ENCODE results near the gene EPS8L2.
A peak's percentile ranks its signal among the peaks of the same experiment; 100 is the strongest.

Gene EPS8L2

DNA sequence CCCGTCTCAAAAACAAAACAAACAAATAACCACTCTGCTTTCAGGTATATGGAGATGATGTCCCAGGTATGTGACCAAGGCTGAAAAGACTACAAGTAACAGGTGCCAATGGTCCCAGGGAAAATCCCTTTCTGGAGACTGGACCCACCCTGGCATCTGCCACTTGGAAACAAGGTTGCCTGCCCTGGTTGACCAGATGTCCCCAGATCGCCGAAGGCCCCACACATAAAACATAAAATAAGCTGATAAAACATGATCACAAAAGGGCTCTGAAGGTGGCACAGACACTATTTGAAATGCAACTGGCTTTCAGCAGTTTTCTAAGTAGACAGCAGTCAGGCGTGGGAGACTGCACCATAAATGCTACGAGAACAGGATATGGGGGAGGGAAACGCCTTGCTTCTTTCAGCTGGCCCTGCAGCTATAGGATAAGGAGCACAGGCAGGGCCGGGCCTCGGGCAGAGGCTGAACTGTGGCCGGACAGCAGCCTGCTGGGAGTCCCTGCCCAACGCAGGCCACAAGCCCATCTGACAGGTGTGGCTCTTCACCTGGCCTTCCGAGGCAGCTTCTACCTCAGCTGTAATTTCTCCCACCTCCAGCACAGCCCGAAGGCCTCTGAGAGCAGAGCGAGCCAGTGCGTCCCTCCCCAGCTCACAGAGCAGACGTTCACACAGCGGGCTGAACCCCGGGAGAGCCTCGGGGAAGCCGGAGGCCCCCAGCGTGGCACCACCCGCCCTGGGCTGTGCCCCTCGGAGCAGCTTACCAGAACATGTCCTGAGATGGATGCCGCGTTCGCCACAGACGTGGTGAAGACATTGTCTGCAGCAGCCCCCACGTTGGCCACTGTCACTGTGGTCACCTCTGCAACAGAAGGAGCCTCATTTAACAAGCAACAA is 15.0 kb upstream of the EPS8L2 start:
- no peak for DNase-seq

DNA sequence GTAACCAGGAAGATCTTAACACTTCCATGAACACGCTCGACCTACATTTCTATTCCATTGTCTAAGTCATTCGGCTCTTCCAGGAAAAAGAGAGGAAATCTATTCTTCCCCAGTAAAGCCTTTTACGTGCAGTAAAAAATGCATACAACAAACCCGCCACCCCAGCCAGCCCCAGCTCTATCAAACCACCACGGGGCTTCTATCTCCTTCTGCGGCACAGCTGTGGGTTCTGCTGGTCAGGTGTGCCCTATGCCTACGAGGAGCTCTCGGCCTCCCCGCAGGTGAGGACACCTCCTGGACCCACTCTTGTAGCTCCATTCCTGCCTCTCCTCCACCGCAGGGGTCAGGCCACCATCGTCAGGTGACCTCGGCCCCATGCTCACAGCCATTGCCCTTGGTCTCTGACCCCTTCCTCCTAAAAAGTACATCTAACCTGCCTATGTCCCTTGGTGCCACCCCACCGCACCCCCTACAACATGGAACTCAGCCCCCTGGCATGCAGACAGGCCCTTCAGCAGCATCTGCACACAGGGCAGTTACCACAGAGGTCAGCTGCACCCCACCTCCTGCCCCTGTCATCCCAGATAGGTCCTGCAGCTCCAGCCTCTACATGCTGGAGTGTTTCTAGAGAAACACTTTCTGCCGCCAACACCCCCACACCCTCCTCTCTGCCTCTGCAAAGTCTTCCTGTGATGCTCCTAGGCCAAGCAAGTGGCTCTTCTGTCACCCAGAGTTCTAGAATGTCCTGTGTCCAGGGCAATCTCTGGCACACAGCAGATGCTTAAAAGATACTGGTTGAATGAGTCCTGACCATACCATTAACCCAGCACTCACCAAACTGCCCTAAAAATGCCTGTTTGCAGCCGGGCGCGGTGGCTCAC is 14.1 kb upstream of the EPS8L2 start:
- DNase-seq = no peak

DNA sequence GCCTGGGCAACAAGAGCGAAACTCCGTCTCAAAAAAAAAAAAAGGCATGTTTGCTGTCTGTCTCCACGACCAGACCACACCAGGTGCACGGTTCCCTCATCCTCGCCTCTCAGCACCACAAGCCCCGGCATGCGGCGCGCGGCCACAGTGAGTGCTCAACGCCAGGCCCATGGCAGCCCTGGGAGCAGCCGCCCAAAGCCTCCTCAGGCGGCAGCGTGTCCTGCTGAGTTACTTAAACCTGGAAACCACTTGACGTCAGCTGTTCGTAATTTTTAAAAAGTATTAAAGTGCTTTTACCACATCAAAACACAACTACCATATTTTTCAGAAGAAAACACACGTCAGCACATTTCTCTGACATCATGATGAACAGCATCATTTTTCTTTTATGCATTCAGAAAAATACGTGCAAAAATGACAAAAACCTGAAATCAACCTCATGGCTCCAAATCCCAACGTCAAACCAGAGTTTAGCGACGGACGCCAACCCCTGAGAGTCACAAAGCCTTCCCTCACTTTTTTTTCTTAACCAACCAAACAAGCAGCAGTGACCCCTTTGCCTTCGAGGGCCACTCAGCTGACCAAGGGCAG is 13.1 kb upstream of the EPS8L2 start:
- DNase-seq = no peak

DNA sequence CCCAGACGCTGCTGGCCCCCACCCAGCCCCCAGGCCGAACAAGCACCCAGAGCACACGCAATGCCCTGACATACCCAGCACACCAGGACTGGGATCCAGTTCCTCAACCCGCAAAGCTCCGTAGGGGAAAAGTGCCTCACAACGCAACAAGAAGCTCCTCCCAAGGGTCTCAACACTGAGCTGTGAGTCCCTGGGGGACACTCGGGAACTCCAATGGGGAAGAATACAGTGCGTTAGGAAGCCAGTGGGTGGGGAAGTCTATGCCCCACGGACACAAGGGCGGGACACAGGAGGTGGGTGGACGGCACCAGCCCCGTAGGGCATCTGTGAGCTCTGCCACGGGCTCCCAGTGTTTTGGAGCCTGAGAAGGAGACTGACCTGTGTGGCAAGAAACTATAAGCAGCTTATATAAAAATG is 12.6 kb upstream of the EPS8L2 start:
- no peak for DNase-seq

DNA sequence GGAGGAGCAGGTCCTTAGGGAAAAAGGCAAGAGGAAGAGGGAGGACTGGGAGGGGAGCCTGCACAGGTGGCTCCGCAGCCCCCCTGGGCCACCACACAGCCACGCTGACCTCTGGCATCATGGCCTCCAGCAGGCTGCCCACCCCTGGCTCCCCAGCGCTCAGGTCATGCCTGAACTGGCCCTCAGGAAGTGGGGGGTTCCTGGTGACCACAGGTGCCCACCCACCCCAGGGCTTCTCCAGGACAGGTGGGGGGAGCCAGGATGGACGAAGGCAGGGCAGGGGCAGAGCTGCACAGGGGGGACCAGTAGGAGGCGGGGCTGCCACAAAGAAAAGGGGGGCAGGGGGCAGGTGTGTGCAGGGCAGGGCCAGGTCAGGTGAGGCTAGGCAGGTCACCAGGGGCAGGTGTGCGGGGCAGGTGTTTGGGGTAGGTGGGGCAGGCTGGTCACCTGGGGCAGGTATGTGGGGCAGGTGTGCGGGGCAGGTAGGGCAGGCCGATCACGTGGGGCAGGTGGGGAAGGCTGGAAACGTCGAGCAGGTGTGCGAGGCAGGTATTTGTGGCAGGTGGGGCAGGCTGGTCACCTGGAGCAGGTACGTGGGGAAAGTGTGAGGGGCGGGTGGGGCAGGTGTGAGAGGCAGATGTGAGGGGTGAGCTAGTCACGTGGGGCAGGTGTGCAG is 12.0 kb upstream of the EPS8L2 start:
- DNase-seq = no peak

DNA sequence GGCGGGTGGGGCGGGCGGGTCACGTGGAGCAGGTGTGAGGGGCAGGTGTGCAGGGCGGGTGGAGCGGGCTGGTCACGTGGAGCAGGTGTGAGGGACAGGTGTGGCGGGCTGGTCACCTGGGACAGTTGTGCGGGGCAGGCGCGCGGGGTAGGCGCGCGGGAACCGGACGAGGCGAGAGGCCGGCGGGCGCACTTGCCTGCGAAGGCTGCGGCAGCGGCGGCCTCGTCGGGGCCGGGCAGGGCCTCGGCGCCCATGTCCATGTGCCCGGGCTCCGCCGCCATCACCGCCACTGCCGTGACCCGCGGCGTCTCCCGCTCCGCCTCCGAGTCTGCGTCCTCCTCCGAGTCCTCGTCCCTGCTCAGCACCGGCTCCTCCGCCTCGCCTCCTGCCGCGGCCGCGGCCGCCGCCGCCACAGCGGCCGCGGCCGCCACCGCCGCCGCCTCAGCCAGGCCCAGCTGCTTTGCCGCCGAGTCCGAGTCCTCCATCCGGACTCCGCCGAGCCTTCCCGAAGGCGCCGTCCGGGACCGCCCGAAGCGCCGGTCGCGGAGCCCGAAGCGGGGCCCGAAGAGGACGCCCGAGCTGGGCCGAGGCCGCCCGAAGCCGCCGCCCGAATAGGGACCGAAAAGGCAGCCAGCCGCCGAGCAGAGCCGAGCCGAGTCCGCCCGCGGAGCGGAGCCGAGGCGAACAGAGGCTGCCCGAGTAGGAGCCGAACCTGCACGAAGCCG is 11.3 kb upstream of the EPS8L2 start, which contains the start of gene DEAF1:
Gene DEAF1, minus strand, starts transcription at position 660 of the 725 bp plus-strand sequence. Its CDS starts 175 bp downstream, at position 485.
- DNase-seq = peak; percentile 99

DNA sequence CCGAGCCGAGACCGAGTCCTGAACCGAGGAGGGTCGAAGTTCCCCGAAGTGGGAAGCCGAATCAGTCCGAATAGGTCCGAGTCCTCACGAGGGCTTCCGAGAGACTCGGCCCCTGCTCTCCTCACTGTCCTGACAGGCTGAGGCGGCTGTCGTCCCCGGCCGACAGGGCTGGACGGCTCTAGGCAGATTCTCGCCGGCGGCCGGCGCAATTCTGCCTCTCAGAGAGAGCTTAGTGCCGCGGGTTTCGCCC is 10.8 kb upstream of the EPS8L2 start:
- no peak for DNase-seq

DNA sequence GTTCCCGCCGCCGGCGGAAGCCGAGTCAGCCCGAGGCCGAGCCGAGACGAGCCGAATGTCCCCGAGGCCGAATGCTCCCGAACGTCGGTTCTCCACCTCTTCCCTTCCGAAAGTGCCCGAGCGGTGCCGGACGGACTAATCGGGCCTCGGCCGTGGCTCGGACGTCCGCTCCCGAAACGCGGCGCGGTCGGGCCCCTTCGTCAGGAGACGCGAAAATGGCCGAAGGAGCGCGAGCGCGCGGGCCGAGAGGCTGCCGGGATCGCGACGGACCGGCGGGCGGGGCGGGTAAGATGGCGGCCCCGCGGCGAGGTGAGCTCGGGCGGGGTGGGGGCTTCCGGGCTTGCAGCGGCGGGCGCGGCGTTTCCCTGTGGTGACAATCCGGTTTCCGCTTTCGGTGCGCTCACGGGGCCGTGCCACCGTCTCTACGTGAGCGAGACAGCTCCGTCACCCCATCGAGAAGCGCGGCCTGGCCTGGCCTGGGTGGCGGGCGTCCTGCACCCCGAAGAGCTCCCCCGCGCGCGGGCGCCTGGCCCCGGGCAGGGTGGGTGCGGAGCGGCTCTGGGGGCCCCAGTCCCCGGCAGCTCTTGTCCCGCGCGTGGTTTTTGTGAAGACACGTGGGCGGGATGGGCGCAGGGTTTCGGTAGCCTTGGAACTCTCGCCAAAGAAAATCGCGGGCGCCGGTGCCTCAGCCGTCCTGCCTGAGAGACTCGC is 10.3 kb upstream of the EPS8L2 start, which contains the start of gene TMEM80:
Gene TMEM80, plus strand, starts transcription at position 279 of the 711 bp plus-strand sequence. Its CDS starts 12 bp downstream, at position 291.
- DNase-seq = peak; percentile 97

DNA sequence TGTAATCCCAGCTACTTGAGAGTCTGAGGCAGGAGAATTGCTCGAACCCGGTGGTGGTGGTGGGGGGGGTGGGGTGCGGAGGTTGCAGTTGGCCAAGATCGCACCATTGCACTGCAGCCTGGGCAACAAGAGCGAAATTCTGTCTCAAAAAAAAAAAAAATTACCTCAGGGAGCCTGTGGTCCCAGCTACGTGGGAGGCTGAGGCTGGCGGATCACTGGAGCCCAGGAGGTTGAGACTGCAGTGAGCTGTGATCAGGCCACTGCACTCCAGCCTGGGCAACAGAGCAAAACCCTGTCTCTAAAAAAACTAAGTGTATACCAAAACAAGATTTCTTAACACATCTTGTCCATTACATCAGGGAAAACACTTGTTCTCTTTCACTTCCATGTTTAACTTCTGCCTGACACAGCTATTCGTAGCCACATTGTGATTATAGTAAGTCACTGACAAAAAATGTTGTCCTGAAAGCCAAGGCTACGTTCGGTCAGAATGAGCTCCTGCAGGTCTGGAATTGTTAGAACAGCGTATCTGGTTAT is 9.0 kb upstream of the EPS8L2 start:
- no peak for DNase-seq

DNA sequence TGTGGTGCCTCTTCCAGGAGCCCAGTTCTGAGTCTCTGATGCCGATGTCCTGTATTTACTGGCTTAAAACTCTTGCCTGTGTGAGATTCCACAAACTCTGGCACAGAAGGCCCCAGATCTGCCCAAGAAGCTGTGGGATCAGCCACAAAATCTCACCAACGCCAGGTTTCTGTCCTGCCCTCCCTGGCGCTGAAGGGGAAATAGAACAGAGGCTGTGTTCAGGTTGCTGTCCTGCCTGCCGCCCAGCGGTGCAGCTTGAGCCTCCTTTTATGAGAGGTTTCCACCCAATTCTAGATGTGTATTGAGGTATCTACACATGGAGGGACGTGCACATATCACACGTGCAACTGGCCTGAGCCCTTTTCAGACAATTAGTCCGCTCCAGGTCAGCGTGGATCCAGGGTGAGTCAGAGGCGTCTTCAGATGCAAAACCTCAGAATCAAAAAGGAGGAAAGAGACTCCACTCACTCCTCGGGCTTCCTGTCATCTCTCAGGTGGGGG is 8.2 kb upstream of the EPS8L2 start:
- DNase-seq = no peak

DNA sequence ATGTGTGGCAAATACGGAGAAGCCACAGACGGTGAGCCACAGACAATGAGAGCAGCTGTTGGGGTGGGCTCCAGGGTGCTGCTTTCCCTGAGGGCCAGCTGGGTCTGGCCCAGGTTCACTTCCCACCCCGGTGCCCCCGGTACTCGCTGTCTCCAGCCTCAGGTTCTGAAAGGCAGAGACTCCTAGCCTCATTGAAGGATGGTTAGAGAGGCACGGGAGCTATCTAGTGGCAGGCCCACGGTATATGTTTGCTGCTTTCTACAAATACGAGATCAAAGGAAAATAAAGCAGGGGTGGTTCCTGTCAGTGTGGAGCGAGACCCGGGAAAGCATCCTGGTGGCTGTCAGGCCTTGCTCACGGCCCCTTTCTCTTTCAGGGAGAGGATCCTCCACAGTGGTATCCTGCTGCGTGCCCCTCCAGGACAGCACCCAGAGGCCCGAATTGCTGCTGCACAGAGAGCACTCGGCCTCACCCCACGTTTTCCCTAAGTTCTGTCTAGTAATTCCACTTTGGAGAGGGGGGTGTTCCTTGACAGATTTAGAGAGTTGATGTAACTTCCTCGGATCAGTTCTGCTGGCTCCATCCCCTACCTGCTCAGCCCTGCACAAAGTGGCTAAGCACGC is 7.4 kb upstream of the EPS8L2 start:
- DNase-seq = no peak

DNA sequence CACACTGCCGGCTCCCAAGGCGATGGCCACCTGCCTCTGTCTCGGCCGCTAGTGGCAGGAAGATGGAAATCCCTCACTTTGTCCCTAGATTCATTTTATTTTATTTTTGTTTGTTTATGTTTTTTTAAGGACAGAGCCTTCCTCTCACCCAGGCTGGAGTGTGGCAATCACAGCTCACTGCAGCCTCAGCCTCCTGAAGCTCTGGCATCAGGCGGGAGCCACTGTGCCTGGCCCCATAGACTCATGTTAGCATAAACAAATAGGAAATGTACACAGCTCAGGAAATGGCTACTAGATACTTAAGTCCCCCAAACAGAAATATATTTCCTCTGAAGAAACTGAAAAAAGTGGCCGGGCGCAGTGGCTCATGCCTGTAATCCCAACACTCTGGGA is 6.9 kb upstream of the EPS8L2 start:
- DNase-seq = no peak

DNA sequence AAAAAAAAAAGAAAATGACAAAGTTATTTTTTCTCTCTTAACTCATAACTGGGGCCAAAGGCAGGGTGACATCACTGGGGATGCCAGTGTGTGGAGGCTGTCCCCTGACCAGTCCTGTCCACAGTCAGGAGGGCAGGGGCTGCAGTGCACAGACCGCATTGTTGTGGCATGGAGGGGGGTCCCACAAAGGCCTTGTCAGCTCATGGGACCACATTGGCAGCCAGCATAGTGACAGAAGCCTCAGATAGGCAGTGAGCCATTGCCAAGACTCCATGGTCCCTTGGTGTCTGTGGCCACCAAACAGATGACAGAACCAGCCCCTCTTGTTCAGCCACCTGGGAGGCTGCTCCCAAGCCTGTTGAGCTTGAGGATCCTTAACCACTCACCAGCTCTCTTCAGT is 6.3 kb upstream of the EPS8L2 start:
- DNase-seq = no peak

DNA sequence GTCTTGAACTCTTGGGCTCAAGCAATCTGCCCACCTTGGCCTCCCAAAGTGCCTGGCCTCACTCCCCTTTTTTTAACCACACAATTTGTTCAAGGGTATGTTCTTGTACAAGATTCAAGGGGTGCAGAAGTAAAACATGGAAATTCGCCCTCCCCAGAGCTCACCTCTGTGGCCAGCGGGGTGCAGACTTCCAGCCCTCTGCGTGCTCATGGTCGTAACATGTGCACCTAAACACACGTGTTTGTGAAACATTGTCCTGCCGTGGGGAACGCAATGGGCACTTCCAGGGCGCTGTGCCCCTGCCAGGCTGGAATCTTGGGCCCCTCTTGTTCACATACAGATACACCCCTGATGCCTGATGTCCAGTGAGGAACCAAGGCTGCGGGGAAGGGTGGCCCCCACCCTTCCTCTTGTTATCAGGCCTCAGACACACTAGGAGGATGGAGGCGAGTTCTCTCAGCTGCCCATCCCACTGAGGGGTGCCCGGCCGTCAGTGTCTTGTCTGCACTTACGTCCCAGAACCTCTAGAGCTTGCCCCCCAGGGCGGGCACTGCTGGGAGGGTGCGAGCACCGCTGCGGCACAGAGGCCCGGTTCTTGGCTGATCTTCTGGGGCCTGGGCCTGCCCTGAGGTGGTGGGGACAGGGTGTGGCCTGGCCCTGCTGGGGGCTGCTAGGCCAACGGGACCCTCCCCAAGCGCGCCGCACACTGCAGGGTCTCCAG is 4.1 kb upstream of the EPS8L2 start:
- DNase-seq = no peak

DNA sequence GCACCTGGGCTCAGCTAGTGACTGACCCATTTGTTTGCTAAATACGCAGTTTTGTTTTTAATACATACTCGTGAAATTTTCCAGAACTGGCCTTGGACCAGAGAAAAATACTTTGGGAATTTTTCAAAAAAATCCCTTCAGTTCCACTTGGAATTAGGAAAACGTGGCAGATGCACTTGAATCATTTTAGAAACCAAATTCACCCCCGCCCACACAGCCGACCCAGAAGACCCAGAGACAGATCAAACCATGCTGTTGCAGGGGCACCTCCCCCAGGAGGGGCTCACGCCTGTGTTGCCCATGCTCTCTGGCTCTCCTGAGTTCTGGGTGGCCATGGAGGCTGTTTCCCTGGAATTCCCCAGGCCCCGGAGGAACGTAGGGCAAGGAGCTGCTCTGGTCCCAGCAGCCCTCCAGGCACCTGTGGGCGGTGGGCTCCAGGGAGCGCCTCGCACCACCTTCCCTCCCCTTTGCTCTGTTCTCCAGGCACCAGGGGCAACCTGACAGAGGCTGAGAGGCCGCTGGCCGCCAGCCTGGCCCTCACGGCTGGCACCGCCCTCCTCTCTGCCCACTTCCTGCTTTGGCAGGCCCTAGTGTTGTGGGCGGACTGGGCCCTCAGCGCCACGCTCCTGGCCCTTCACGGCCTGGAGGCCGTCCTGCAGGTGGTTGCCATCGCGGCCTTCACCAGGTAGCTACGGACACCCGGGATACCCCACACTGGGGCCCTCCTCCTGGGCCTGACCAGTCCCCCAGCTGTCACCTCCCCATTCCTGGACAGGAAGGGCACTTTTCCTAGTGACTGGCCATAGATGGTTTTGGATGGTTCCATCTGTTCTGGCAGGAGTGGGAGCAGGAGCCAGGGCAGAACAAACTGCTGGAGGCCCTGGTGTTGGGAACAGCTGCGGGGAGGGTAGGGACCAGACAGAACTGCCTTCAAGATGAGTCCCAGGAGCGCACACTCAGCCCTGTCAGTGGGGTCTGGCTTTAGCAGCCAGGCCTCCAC is 3.3 kb upstream of the EPS8L2 start:
- DNase-seq = no peak

DNA sequence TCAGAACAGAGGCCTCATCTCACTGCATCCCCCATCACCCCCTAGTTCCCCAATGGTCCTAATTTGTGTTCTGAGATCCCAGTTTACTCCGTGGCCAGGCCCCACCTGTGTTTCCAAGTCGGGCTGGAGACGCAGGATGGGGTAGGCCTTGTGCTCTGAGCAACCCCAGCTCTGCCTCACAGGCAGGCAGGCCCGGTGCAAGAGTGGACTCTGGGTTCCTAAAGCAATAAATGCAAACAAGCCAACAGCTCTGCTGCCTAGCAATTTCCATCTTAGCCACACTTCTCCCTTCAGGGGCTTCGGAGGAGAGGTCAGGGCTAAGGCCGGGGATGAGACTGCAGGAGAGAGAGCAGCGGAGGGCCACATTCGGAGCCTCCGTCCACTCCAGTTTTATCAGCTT is 2.5 kb upstream of the EPS8L2 start:
- DNase-seq = no peak

DNA sequence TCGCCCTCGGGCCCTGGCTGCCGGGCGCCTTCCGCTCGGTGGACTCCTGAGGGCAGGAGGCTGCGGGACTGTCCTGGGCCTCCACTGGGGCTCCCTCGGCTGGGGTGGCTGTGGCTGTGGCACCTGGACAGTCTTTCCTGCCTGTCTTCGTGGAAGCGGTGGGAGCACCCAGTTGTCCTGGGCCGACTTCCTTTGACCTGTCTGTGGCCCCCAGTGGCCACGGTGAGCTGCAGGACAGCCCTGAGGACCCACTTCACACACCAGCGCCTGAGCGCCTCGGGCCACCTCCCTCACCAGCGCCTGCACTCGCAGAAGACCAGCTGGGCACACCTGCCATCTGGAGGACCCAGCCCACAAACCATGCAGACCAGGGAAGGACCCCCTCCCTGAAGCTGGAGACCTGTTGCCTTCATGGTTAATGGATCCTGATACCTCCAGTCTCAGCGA is 1.8 kb upstream of the EPS8L2 start:
- no peak for DNase-seq
